ENCODE data around the gene SHROOM2. TPM values are rescaled to one million over a fixed set of nuclear protein-coding genes. Genes with fewer than 3 reads are reported as not detected.

The SHROOM2 gene
- total and polyA plus RNA-seq, 10 donors = 0.21 to 3.7 (median 1.6) TPM

DNA sequence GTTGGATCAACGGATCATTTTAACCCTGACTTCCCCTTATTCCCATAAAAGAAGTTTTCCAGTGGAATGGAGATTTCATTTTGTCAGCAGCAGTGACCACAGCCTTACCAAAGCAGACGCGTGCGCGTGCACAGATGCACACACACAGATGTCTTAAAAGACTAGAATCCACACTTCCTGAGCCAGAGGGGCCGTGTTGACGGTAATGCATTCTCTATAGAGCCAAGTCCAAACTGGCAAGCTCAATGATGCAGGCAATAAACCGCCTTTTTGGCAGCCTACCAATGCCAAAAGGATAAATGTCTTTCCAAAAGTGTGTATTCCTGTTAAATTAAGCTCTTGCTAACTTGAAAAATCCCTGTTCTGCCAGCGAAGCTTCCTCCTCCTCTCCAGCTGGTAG, 162.2 kb downstream of the SHROOM2 start:
- WGBS, 5 donors = 53 to 86% (median 69%) methylated on average over 9 of the region's 9 CpGs
- no peak for TF ChIP-seq POLR2AphosphoS5 (IDR thresholded peaks at IDR 0.05)
- no peak for TF ChIP-seq CTCF (IDR thresholded peaks at IDR 0.05 in 8 of 11, conservative IDR thresholded peaks at IDR 0.05 in 3 of 11)
- no peak for TF ChIP-seq POLR2A (IDR thresholded peaks at IDR 0.05)
- DNase-seq = no peak

GRCh38 chrX:9952300-9952699, 166.1 kb downstream of the SHROOM2 start:
- intact Hi-C loops (cut with DNase I; ENCODE audit: low total_unique reads) = no loop called here
- Histone ChIP-seq H3K9me3 (peaks cover 0 to 32% (median 14%) of the 10 kb centered on the region in 8 donors), H3K36me3 (no peaks in the 10 kb centered on the region), H3K27me3 (replicated peaks in 1 of 7) (peaks cover 0 to 5% (median 0%) of the 10 kb centered on the region in 7 donors), H3K4me1 (no peaks in the 10 kb centered on the region), H3K27ac (no peak overlapping the region), H3K4me3 (no peak overlapping the region)
- no peak for TF ChIP-seq POLR2AphosphoS5 (IDR thresholded peaks at IDR 0.05)
- TF ChIP-seq CTCF (IDR thresholded peaks at IDR 0.05 in 8 of 11, conservative IDR thresholded peaks at IDR 0.05 in 3 of 11) = no peak
- no peak for TF ChIP-seq POLR2A (IDR thresholded peaks at IDR 0.05)
- DNase-seq = no peak
- WGBS, 5 donors = 75 to 100% (median 80%) methylated on average over 1 of the region's 1 CpG

More for the DNA sequence above, 162.2 kb downstream of the SHROOM2 start:
- no peaks in the 10 kb centered on the region for H3K36me3 ChIP-seq
- H3K4me1 ChIP-seq = no peaks in the 10 kb centered on the region
- H3K4me3 ChIP-seq = no peak overlapping the region
- intact Hi-C loops (cut with DNase I; ENCODE audit: low total_unique reads) = no loop called here
- H3K27ac ChIP-seq = no peak overlapping the region
- H3K9me3 ChIP-seq = peaks cover 0 to 15% (median 10%) of the 10 kb centered on the region in 8 donors
- H3K27me3 ChIP-seq (replicated peaks in 1 of 7) = peaks cover 0 to 5% (median 0%) of the 10 kb centered on the region in 7 donors

DNA sequence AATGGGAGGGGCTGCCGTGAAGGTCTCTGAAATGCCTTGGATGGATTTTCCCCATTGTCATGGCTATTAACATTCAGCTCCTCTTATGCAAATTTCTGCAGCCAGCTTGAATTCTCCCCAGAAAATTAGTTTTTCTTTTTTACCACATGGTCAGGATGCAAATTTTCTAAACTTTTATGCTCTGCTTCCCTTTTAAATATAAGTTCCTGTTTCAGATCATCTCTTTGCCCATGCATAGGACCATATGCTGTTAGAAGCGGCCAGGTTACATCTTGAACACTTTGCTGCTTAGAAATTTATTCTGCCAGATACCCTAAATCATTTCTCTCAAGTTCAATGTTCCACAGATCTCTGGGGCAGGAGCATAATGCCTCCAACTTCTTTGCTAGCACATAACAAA, 167.2 kb downstream of the SHROOM2 start:
- TF ChIP-seq CTCF (IDR thresholded peaks at IDR 0.05 in 8 of 11, conservative IDR thresholded peaks at IDR 0.05 in 3 of 11) = no peak
- TF ChIP-seq POLR2AphosphoS5 (IDR thresholded peaks at IDR 0.05) = no peak
- TF ChIP-seq POLR2A (IDR thresholded peaks at IDR 0.05) = no peak
- Histone ChIP-seq H3K36me3 (no peaks in the 10 kb centered on the region), H3K4me3 (no peak overlapping the region), H3K9me3 (peaks cover 0 to 32% (median 14%) of the 10 kb centered on the region in 8 donors), H3K27me3 (replicated peaks in 1 of 7) (peaks cover 0 to 3% (median 0%) of the 10 kb centered on the region in 7 donors), H3K4me1 (peaks cover 0 to 4% (median 0%) of the 10 kb centered on the region in 6 donors), H3K27ac (no peak overlapping the region)
- intact Hi-C loops (cut with DNase I; ENCODE audit: low total_unique reads) = no loop called here
- DNase-seq = no peak
- 65 to 89% (median 87%) methylated on average over 1 to 2 of the region's 2 CpGs for WGBS, 5 donors

DNA sequence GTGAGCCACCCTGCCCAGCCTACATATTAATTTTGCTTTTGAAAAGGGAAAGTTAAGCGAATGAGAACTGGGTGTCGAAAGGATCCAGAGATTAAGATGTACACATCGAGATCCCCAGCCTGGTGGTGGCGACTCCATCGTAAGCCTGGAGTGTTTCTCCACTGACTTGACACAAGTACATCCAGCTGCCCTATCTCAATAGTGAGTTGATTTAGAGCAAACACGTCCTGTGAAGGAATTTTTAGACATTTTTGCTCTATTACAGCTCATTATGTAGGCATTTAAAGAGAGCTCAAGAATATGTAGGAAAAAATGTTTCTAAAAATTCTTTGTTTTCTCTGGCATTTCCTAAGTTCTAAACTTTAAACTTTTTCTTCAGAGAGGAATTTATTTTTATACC, 169.3 kb downstream of the SHROOM2 start:
- no peaks in the 10 kb centered on the region for H3K36me3 ChIP-seq
- intact Hi-C loops (cut with DNase I; ENCODE audit: low total_unique reads) = no loop called here
- 71 to 92% (median 77%) methylated on average over 6 of the region's 6 CpGs for WGBS, 5 donors
- peaks cover 0 to 6% (median 0%) of the 10 kb centered on the region in 6 donors for H3K4me1 ChIP-seq
- no peak for TF ChIP-seq POLR2A (IDR thresholded peaks at IDR 0.05)
- H3K27ac ChIP-seq = no peak overlapping the region
- no peak overlapping the region for H3K4me3 ChIP-seq
- peaks cover 0 to 5% (median 0%) of the 10 kb centered on the region in 7 donors for H3K27me3 ChIP-seq (replicated peaks in 1 of 7)
- DNase-seq = no peak
- H3K9me3 ChIP-seq = peaks cover 0 to 32% (median 14%) of the 10 kb centered on the region in 8 donors
